GM21367 (cell line): ENCODE data around the gene TUBA3D.
"Not testable (repeated sequence)": the region's sequence is repeated elsewhere in the genome, so short reads cannot be mapped to it uniquely, and the experiment has no call there.

ENCODE experiments used
- ATAC-seq: cut with Tn5 transposase; IDR thresholded peaks from one replicate; pipeline ENCODE4 v1.9.1; 2021; ENCODE audit not compliant: unreplicated experiment

Gene TUBA3D

GRCh38 chr2:131530626-131531344, 54.9 kb downstream of the TUBA3D start:
- not testable (repeated sequence) for ATAC-seq

DNA sequence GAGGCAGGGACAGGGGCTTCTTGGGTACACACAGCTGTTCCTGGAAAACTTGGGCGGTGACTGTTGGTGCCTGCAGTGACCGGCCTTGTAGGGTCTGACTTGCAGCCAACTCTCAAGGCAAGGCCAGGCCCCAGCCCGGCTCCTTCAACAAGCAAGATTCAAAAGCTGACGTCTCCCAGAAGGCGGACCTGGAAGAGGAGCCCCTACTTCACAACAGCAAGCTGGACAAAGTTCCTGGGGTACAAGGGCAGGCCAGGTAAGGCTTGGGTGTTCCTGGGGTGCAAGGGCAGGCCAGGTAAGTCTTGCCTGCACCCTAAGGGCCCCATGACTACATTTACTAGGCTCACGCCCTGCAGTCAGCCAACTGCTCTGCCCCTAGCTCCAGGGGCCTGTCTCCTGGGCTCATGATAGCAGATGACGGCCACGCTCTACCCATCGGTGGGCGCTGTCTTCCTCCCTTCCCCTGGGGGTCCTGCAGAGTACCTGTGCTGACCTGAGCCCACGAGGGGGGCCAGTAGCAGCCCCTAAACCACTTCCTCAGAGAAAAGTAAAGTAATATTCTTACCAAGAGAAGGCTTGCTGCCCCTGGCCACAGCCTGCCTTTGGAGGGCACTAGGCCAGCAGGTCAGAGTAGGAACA, 55.7 kb downstream of the TUBA3D start:
- not testable (repeated sequence) for ATAC-seq
